ENCODE results near the gene CPB1. TPM values are rescaled to one million over a fixed set of nuclear protein-coding genes. Genes with fewer than 3 reads are reported as not detected.

Gene CPB1
- total and polyA plus RNA-seq, 10 donors, result 0.43 to 58.4 (median 16.6) TPM

GRCh38 chr3:148792516-148792915, 35.1 kb upstream of the CPB1 start:
- Histone ChIP-seq H3K27ac (no peak overlapping the region), H3K27me3 (replicated peaks in 1 of 7) (no peaks in the 10 kb centered on the region), H3K9me3 (no peaks in the 10 kb centered on the region), H3K4me3 (no peak overlapping the region), H3K4me1 (no peaks in the 10 kb centered on the region), H3K36me3 (no peaks in the 10 kb centered on the region)
- no peak for DNase-seq
- intact Hi-C loops (cut with DNase I; ENCODE audit: low total_unique reads), result no loop called here
- WGBS, 5 donors, result 68 to 98% (median 88%) methylated on average over 1 of the region's 1 CpG
- TF ChIP-seq CTCF (IDR thresholded peaks at IDR 0.05 in 8 of 11, conservative IDR thresholded peaks at IDR 0.05 in 3 of 11) (no peak), POLR2A (IDR thresholded peaks at IDR 0.05) (no peak), POLR2AphosphoS5 (IDR thresholded peaks at IDR 0.05) (no peak)

GRCh38 chr3:148796799-148797198, 30.8 kb upstream of the CPB1 start:
- no peak overlapping the region for H3K4me3 ChIP-seq
- H3K27me3 ChIP-seq (replicated peaks in 1 of 7), result no peaks in the 10 kb centered on the region
- no peak for DNase-seq
- no peaks in the 10 kb centered on the region for H3K9me3 ChIP-seq
- 65 to 77% (median 68%) methylated on average over 1 of the region's 1 CpG for WGBS, 5 donors
- H3K27ac ChIP-seq, result no peak overlapping the region
- intact Hi-C loops (cut with DNase I; ENCODE audit: low total_unique reads), result no loop called here
- H3K4me1 ChIP-seq, result no peaks in the 10 kb centered on the region
- H3K36me3 ChIP-seq, result no peaks in the 10 kb centered on the region
- TF ChIP-seq CTCF (IDR thresholded peaks at IDR 0.05 in 8 of 11, conservative IDR thresholded peaks at IDR 0.05 in 3 of 11) (no peak), POLR2A (IDR thresholded peaks at IDR 0.05) (no peak), POLR2AphosphoS5 (IDR thresholded peaks at IDR 0.05) (no peak)

- 95 to 98% (median 97%) methylated on average over 2 of the region's 2 CpGs for WGBS, 5 donors
- no peak overlapping the region for H3K27ac ChIP-seq
- intact Hi-C loops (cut with DNase I; ENCODE audit: low total_unique reads), result no loop called here
- H3K4me1 ChIP-seq, result no peaks in the 10 kb centered on the region
- DNase-seq, result no peak
- no peaks in the 10 kb centered on the region for H3K9me3 ChIP-seq
- TF ChIP-seq POLR2AphosphoS5 (IDR thresholded peaks at IDR 0.05), result no peak
- no peak for TF ChIP-seq POLR2A (IDR thresholded peaks at IDR 0.05)
- no peak for TF ChIP-seq CTCF (IDR thresholded peaks at IDR 0.05 in 8 of 11, conservative IDR thresholded peaks at IDR 0.05 in 3 of 11)
- no peaks in the 10 kb centered on the region for H3K36me3 ChIP-seq
- H3K27me3 ChIP-seq (replicated peaks in 1 of 7), result no peaks in the 10 kb centered on the region
- H3K4me3 ChIP-seq, result no peak overlapping the region
Measured at GRCh38 chr3:148797795-148798194, 29.8 kb upstream of the CPB1 start.

GRCh38 chr3:148800414-148800813, 27.2 kb upstream of the CPB1 start:
- WGBS, 5 donors, result 77 to 92% (median 85%) methylated on average over 1 of the region's 1 CpG
- intact Hi-C loops (cut with DNase I; ENCODE audit: low total_unique reads), result no loop called here

More at GRCh38 chr3:148800414-148800813, 27.2 kb upstream of the CPB1 start:
- no peaks in the 10 kb centered on the region for H3K36me3 ChIP-seq
- TF ChIP-seq POLR2A (IDR thresholded peaks at IDR 0.05) (no peak), CTCF (IDR thresholded peaks at IDR 0.05 in 8 of 11, conservative IDR thresholded peaks at IDR 0.05 in 3 of 11) (no peak), POLR2AphosphoS5 (IDR thresholded peaks at IDR 0.05) (no peak)
- H3K4me3 ChIP-seq, result no peak overlapping the region
- H3K9me3 ChIP-seq, result no peaks in the 10 kb centered on the region
- no peak for DNase-seq
- no peaks in the 10 kb centered on the region for H3K27me3 ChIP-seq (replicated peaks in 1 of 7)
- no peaks in the 10 kb centered on the region for H3K4me1 ChIP-seq
- H3K27ac ChIP-seq, result no peak overlapping the region

Data from spleen (tissue), 11 donors.